GM20431 (cell line): ENCODE results near the gene TADA1.
"Not testable (repeated sequence)": the region's sequence is repeated elsewhere in the genome, so short reads cannot be mapped to it uniquely, and the experiment has no call there.

Experiments used
- in situ Hi-C: fragments of 300-500 bp; cut with MseI, MboI; formaldehyde crosslinking; loops from one replicate; pipeline ENCODE4 v1.15.0; 2020; ENCODE audit warnings: low sequenced_read_pairs; ENCODE audit not compliant: unreplicated experiment

Gene TADA1

GRCh38 chr1:166899769-166900168, 23.7 kb upstream of the TADA1 start:
- in situ Hi-C loops: no loop called here

DNA sequence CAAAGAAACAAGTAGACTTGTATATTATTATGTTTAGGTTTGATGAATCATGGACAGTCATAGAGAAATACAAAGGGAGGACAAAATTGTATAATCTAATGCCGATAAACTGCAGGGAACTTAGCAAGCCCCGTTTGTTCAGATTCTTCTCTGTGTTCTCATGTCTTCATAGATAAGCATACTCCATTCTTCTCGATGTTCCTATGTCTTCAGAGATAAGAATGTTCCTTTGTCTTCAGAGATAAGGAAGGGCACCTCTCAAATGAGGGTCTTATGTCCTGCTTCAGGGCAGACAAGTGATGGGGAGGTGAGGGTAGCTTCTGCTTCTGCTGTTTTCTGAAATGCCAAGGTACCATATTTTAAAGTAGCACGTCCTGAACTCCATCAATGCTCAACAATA, 19.7 kb upstream of the TADA1 start:
- in situ Hi-C loops: no loop called here

DNA sequence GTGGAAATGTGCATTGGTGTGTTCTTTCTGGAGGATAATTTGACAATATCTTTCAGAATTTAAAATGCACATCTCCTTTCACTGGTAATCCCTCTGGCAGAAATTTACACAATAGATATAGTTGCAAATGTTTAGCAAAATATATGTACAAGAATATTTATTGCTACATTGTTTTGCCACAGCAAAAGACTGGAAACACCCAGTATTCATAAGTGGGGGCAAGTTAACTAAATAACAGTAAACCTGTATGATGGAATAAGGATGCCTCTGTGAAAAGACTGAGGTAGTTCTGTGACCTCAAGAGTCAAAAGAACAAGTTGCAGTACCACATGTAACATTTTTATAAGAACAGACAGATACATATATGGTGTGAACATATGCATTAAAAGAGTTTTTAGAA, 13.7 kb upstream of the TADA1 start:
- in situ Hi-C loops: no loop called here

- in situ Hi-C loops: no loop called here
Observed at GRCh38 chr1:166888373-166889111, 12.5 kb upstream of the TADA1 start.

DNA sequence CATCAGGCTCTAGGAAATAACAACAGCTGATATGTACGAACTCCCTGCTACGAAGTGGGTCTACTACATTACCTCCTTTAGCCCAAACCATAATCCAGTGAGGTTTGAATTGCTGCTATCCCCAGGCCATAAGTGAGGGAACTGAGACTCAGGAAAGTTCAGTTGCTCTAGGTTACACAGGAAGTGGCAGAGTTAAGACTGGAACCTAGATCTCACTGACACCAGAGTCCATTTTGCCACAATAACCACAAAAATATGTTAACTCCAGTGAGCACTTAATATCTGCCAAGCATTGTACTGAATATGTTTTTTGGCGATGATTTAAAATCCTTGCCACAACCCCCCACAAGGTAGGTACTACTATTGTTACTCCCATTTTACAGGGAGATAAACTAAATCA, 8.9 kb upstream of the TADA1 start:
- in situ Hi-C loops: no loop called here

GRCh38 chr1:166884040-166884642, 8.1 kb upstream of the TADA1 start:
- in situ Hi-C loops: no loop called here

DNA sequence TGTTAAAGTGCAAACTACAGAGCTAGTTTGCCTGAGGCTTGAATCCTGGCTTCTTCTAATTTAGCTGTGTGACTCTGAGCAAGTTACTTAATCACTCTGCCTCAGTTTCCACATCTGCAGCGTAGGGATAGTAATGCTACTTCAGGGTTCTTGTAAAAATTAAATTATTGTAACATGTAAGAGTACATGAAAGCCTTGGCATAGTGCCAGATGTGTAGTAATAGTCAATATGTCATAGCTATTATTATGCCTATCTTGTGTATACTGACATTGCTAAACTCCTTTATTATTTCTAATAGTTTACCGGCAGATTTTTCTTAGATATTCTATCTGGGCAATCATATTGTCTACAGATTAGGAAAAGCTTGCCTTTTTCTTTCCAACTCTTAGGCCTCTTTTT, 6.8 kb upstream of the TADA1 start:
- in situ Hi-C loops: no loop called here

DNA sequence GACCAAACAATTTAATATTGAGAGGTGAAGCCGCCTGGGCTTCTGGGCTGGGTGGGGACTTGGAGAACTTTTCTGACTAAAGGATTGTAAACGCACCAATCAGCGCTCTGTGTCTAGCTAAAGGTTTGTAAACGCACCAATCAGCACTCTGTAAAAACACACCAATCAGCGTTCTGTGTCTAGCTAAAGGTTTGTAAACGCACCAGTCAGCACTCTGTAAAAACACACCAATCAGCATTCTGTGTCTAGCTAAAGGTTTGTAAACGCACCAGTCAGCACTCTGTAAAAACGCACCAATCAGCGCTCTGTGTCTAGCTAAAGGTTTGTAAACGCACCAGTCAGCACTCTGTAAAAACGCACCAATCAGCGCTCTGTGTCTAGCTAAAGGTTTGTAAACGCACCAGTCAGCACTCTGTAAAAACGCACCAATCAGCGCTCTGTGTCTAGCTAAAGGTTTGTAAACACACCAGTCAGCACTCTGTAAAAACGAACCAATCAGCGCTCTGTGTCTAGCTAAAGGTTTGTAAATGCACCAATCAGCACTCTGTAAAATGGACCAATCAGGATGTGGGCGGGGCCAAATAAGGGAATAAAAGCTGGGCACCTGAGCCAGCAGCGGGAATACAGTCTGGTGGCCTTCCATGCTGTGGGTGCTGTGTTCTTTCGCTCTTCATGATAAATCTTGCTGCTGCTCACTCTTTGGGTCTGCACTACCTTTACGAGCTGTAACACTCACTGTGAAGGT, 2.3 kb upstream of the TADA1 start:
- in situ Hi-C loops: not testable (repeated sequence)

- in situ Hi-C loops: no loop called here
Observed at GRCh38 chr1:166876540-166876838, 425 bp upstream of the TADA1 start.

- in situ Hi-C loops: no loop called here
Observed at GRCh38 chr1:166875302-166875733, 746 bp downstream of the TADA1 start.

DNA sequence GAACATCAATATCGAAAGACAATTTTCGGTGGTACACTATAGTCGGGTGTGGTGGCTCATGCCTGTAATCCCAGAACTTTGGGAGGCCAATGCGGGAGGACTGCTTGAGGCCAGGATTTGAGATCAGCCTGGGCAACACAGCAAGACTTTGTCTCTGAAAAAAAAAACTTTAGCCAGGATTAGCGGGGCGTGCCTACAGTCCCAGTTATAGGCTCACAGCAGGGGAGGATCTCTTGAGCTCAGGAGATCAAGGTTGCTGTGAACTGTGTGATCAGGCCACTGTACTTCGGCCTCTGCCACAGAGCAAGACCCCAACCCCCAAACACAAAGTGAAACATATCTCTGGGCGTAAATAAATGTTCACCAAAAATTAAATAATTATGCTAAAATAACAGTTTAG, 1.6 kb downstream of the TADA1 start:
- in situ Hi-C loops: no loop called here

GRCh38 chr1:166870584-166870983, 5.5 kb downstream of the TADA1 start:
- in situ Hi-C loops: no loop called here

DNA sequence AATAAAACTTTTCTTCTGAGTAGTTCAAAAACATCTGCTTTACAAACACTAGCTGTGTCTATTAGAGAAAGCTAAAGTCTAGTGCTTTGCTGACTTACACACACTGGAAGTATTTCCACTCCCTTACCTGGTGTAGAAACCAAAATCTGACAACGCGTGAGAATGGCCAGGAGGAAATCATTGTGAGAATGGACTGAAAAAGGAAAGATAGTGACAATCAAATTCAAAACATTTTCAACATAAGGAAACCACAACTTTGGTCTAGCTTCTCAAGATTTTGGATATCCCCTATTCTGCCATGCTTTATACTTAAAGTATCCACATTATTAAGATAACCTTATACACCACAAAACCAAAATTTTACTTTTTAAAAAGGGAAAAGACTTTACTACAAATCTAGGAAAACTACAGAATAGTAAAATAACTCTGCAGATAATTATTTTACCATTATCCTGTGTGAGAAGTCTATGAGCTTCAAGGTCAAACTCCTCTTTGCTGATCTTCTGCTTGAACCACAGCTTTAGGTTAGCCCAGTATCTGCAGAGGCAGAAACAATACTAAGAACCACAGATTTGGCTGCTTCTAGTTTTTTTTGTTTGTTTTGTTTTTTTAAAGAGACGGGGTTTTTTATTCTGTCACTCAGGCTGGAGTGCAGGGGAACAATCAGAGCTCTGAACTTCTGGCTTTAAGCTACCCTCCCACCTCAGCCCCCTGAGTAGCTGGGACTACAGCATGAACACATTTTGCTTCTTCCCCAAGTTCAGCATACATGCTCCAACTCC, 6.6 kb downstream of the TADA1 start:
- in situ Hi-C loops: no loop called here

DNA sequence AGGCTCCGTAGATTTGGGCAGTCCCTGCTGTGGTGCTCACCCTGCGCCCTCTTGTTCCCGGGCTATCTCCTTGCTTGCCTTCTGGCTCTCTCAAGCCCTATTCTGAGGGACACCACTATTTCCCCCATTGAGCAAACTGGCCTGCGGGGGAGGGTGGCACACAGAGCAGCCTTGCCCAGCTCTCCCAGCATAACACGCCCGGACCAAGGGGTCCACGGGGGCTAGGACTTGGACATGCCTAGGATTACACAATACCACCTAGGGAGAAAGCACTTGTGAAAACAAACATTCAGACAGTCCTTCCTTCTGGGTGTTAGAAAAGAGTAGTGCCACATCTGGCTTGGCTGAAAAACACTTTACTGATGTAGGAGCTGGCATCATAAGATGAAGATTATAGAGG, 7.4 kb downstream of the TADA1 start:
- in situ Hi-C loops: no loop called here

GRCh38 chr1:166865926-166866325, 10.1 kb downstream of the TADA1 start:
- in situ Hi-C loops: no loop called here

GRCh38 chr1:166859597-166859996, 16.5 kb downstream of the TADA1 start:
- in situ Hi-C loops: no loop called here

- in situ Hi-C loops: no loop called here
Observed at GRCh38 chr1:166858726-166859419, 17.2 kb downstream of the TADA1 start.

GRCh38 chr1:166857995-166858394, 18.1 kb downstream of the TADA1 start:
- in situ Hi-C loops: no loop called here

- in situ Hi-C loops: no loop called here
Observed at GRCh38 chr1:166855558-166855957, 20.5 kb downstream of the TADA1 start.

GRCh38 chr1:166852918-166853317, 23.1 kb downstream of the TADA1 start:
- in situ Hi-C loops: no loop called here
